Esophagus (tissue), 2 donors: Measurements from ENCODE around the gene EPB41L2. TPM values are rescaled to one million over a fixed set of nuclear protein-coding genes. Genes with fewer than 3 reads are reported as not detected.
"Not testable (repeated sequence)": the region's sequence is repeated elsewhere in the genome, so short reads cannot be mapped to it uniquely, and the experiment has no call there.

Experiments used
- H3K27ac ChIP-seq, 2 donors: one replicate each; pipeline ENCODE4 v1.5.1; 2013; ENCODE audit warnings: low read depth in 2 of 2, mild to moderate bottlenecking in 2 of 2, inconsistent platforms in 1 of 2, low read length in 1 of 2, moderate library complexity in 1 of 2
- H3K27me3 ChIP-seq, 2 donors: one replicate each; pipeline ENCODE4 v1.6.1; 2013; ENCODE audit warnings: low read length in 2 of 2, control low read depth in 1 of 2, mild to moderate bottlenecking in 1 of 2; ENCODE audit not compliant: insufficient read depth in 2 of 2, control insufficient read depth in 1 of 2
- H3K36me3 ChIP-seq, 2 donors: one replicate each; pipeline ENCODE4 v1.6.1; 2013; ENCODE audit warnings: low read length in 1 of 2; ENCODE audit not compliant: control insufficient read depth in 2 of 2, insufficient read depth in 2 of 2
- H3K4me1 ChIP-seq, 2 donors: one replicate each; pipeline ENCODE4 v1.6.1; 2013; ENCODE audit warnings: low read length in 1 of 2; ENCODE audit not compliant: control insufficient read depth in 2 of 2, insufficient read depth in 2 of 2
- H3K4me3 ChIP-seq, 2 donors: one replicate each; pipeline ENCODE4 v1.5.1; 2013; ENCODE audit warnings: low read length in 2 of 2, mild to moderate bottlenecking in 2 of 2, low read depth in 1 of 2, moderate library complexity in 1 of 2
- H3K9me3 ChIP-seq, 2 donors: one replicate each; pipeline ENCODE4 v1.6.1; 2013; ENCODE audit warnings: mild to moderate bottlenecking in 2 of 2, low read depth in 1 of 2, low read length in 1 of 2, moderate library complexity in 1 of 2; ENCODE audit not compliant: control insufficient read depth in 2 of 2, insufficient read depth in 1 of 2
- WGBS, 2 donors: extraction: QIAGEN DNeasy Blood & Tissue Kit; methylation state at CpG; one replicate each; pipeline ENCODE4 v1.1.7; 2013; 5-methylcytosine and 5-hydroxymethylcytosine counted together
- polyA plus RNA-seq, 2 donors: library from polyadenylated mRNA; stranded (reverse); fragments of 200-250 nt; gene quantifications; one replicate each; pipeline ENCODE4 v1.2.3, GENCODE V29; 2013
- donor health status: healthy with polysubstance abuse.
- donor health status: Bipolar disorder and iron deficiency.

EPB41L2 gene
- polyA plus RNA-seq, 2 donors = 6.7 to 7.8 TPM

DNA sequence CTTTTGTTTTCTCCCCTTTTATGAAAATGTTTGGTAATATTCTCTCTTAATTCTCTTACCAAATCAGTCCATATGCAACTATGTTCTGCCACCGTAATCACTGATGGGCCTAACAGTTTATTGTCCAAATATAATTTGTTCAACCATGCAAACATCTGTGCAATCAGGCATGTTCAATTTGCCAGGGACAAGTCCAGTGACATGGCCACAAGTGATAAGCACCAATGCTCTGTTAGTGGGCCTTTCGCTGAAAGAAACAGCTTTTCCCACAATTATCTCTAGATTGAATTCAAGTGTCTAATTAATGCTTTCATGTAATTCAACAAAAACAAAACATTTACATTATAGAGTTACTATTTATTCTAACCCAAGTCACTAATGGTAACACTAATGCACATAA, 53.3 kb downstream of the EPB41L2 start:
- 91 to 95% methylated on average over 2 of the region's 2 CpGs for WGBS, 2 donors

GRCh38 chr6:131008965-131009364, 54.1 kb downstream of the EPB41L2 start:
- H3K27ac ChIP-seq, H3K27me3 ChIP-seq, H3K4me3 ChIP-seq, H3K4me1 ChIP-seq, H3K36me3 ChIP-seq, H3K9me3 ChIP-seq: not testable (repeated sequence)
- 77 to 83% methylated on average over 2 of the region's 2 CpGs for WGBS, 2 donors

More for the DNA sequence above, 53.3 kb downstream of the EPB41L2 start:
- no peak overlapping the region for H3K4me3 ChIP-seq
- no peaks in the 10 kb centered on the region for H3K4me1 ChIP-seq
- H3K27me3 ChIP-seq = no peaks in the 10 kb centered on the region
- H3K9me3 ChIP-seq = peaks cover 2 to 6% of the 10 kb centered on the region in 2 donors
- no peak overlapping the region for H3K27ac ChIP-seq
- H3K36me3 ChIP-seq = no peaks in the 10 kb centered on the region

- not testable (repeated sequence) for H3K4me1 ChIP-seq, H3K27ac ChIP-seq, H3K27me3 ChIP-seq, H3K4me3 ChIP-seq, H3K36me3 ChIP-seq, H3K9me3 ChIP-seq
- 78 to 87% methylated on average over 5 of the region's 5 CpGs for WGBS, 2 donors
Observed at GRCh38 chr6:131007964-131008363, 55.1 kb downstream of the EPB41L2 start.

DNA sequence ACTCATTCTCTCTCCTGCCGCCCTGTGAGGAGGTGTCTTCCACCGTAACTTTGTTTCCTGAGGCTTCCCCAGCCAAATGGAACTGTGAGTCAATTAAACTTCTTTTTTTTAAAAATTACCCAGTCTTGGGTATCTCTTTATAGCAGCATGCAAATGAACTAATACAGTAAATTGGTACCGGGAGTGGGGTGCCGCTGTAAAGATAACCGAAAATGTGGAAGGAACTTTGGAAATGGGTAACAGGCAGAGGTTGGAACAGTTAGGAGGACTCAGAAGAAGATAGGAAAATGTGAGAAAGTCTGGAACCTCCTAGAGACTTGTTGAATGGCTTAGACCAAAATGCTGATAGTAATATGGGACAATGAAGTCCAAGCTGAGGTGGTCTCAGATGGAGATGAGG, 55.8 kb downstream of the EPB41L2 start:
- Histone ChIP-seq H3K27me3 (no peaks in the 10 kb centered on the region), H3K36me3 (no peaks in the 10 kb centered on the region), H3K4me3 (no peak overlapping the region), H3K27ac (no peak overlapping the region), H3K4me1 (peaks cover 0 to 4% of the 10 kb centered on the region in 2 donors), H3K9me3 (peaks cover 2 to 6% of the 10 kb centered on the region in 2 donors)
- 88 to 98% methylated on average over 5 of the region's 5 CpGs for WGBS, 2 donors

GRCh38 chr6:131005439-131006016, 57.5 kb downstream of the EPB41L2 start:
- Histone ChIP-seq H3K27ac (no peak overlapping the region), H3K9me3 (peaks cover 2 to 6% of the 10 kb centered on the region in 2 donors), H3K27me3 (no peaks in the 10 kb centered on the region), H3K36me3 (no peaks in the 10 kb centered on the region), H3K4me3 (no peak overlapping the region), H3K4me1 (peaks cover 2 to 4% of the 10 kb centered on the region in 2 donors)
- 66 to 75% methylated on average over 3 of the region's 3 CpGs for WGBS, 2 donors

DNA sequence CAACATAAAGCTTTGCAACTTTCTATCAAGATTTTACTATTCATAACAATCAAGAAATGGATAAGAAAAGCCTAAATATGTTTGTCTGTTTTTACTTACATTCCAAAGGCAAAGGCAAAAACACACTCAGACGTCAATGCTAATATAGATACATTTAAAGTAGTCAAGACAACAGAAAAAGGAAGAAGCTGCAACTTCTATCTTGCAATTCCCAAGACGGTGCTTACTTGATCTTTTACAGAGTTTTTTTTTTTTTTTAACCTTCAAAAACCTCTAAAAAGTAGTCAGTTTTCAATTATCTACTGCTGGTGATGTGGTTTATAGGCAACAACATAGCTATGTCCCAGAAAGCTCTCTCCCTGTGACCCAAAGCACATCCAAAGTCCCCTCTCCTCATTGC, 58.1 kb downstream of the EPB41L2 start:
- Histone ChIP-seq H3K4me1 (peaks cover 2 to 4% of the 10 kb centered on the region in 2 donors), H3K27ac (no peak overlapping the region), H3K4me3 (no peak overlapping the region), H3K36me3 (no peaks in the 10 kb centered on the region), H3K27me3 (no peaks in the 10 kb centered on the region), H3K9me3 (peaks cover 2 to 6% of the 10 kb centered on the region in 2 donors)
- 68 to 71% methylated on average over 2 of the region's 2 CpGs for WGBS, 2 donors

DNA sequence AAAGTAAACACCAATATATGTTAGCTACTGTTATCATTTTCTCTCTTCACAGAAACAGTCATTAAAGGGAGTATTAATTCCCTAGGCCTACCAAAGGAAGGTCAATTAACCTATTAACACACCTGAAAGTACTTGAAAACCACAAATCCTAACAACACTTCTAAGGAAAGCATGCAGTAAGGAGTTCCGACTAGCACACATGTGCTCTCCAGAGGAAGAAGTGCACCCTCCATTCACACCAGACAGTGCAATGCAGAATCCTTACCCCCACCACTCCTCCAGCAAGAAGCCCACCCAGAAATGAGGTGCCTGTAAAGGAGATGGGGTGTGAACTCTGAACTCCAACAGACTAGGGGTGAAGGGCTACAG, 58.7 kb downstream of the EPB41L2 start:
- H3K4me3 ChIP-seq = no peak overlapping the region
- no peaks in the 10 kb centered on the region for H3K27me3 ChIP-seq
- peaks cover 2 to 6% of the 10 kb centered on the region in 2 donors for H3K9me3 ChIP-seq
- H3K36me3 ChIP-seq = no peaks in the 10 kb centered on the region
- peaks cover 2 to 4% of the 10 kb centered on the region in 2 donors for H3K4me1 ChIP-seq
- WGBS, 2 donors = 78 to 90% methylated on average over 1 of the region's 1 CpG
- no peak overlapping the region for H3K27ac ChIP-seq

DNA sequence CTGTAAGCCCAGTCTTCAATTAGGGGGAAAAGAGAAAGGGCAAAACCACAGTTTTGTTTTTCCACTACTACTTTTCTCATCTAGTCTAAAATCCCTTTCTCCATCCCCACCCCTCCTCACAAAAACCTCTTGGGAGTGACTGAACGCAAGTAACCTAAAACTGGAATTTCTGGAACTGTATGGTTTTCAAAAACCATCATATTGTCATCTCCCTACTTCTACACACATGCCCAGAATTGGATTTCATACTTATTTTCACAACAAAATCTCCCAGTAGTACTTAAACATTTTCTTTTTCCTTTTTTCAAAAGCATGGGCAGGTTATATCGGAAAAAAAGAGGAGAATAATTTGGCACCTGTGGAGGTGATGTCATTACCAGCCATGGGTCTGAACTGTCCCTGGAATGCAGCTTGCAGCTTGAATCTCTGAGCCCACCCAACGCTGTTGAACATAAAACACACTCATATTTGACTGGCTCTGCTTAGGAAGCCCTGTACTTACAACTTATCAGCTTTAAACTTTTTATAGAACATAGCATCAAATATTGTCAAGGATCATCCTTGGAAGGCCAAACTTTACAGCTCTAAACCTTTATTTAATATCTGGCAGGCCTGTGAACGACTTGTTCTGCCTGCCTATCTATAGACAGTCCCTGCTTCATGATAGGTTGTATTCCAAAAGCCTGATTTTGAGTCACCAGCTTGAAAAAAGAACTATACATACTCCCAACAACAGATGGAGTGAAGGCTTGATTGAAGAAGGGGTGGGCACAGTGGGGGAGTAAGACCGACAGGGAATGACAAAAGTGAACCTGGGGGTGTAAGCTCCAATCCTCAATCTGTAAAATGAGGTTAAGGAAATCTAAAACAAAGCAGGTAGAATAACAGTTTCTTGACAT, 59.3 kb downstream of the EPB41L2 start:
- no peak overlapping the region for H3K27ac ChIP-seq
- no peak overlapping the region for H3K4me3 ChIP-seq
- peaks cover 2 to 6% of the 10 kb centered on the region in 2 donors for H3K9me3 ChIP-seq
- H3K27me3 ChIP-seq = no peaks in the 10 kb centered on the region
- peaks cover 2 to 4% of the 10 kb centered on the region in 2 donors for H3K4me1 ChIP-seq
- 67 to 70% methylated on average over 5 of the region's 5 CpGs for WGBS, 2 donors
- H3K36me3 ChIP-seq = no peaks in the 10 kb centered on the region

DNA sequence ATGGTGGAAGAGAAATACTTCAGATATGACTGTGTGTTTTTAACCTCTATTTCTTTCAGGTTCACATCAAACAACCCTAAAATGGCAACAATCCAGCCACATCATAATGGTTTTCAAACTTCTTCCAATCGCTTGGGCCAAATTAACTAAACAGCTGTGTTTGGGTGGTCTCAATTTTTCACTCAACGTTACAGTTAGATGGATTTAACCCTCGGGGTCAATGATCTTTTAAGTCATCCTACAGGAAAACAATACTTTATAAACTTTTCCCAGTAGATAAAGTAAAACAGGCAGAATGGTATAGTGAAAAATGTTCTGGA, 60.4 kb downstream of the EPB41L2 start:
- H3K4me3 ChIP-seq = no peak overlapping the region
- H3K36me3 ChIP-seq = no peaks in the 10 kb centered on the region
- H3K27ac ChIP-seq = no peak overlapping the region
- no peaks in the 10 kb centered on the region for H3K9me3 ChIP-seq
- H3K27me3 ChIP-seq = no peaks in the 10 kb centered on the region
- 51 to 63% methylated on average over 3 of the region's 3 CpGs for WGBS, 2 donors
- H3K4me1 ChIP-seq = peaks cover 2 to 4% of the 10 kb centered on the region in 2 donors
